GM21447 (cell line): ENCODE results near the gene DLEC1.
"Not testable (repeated sequence)": the region's sequence is repeated elsewhere in the genome, so short reads cannot be mapped to it uniquely, and the experiment has no call there.

ENCODE experiments used
- ATAC-seq: cut with Tn5 transposase; IDR thresholded peaks from one replicate; pipeline ENCODE4 v1.9.1; 2021; ENCODE audit not compliant: unreplicated experiment

DLEC1 gene

GRCh38 chr3:38152609-38153008 is 113.6 kb downstream of the DLEC1 start:
- ATAC-seq = no peak

GRCh38 chr3:38153221-38153620 is 114.2 kb downstream of the DLEC1 start:
- no peak for ATAC-seq

GRCh38 chr3:38154033-38154494 is 115.1 kb downstream of the DLEC1 start:
- ATAC-seq = no peak

- ATAC-seq = no peak
Observed at GRCh38 chr3:38154625-38155255, 115.7 kb downstream of the DLEC1 start.

GRCh38 chr3:38155825-38156224 is 116.8 kb downstream of the DLEC1 start:
- no peak for ATAC-seq

GRCh38 chr3:38157117-38157516 is 118.1 kb downstream of the DLEC1 start:
- no peak for ATAC-seq

GRCh38 chr3:38157595-38157994 is 118.6 kb downstream of the DLEC1 start:
- no peak for ATAC-seq

- ATAC-seq = no peak
Observed at GRCh38 chr3:38158472-38158871, 119.5 kb downstream of the DLEC1 start.

- not testable (repeated sequence) for ATAC-seq
Observed at GRCh38 chr3:38160704-38161103, 121.7 kb downstream of the DLEC1 start.

GRCh38 chr3:38163117-38163840 is 124.3 kb downstream of the DLEC1 start:
- ATAC-seq = no peak

- ATAC-seq = no peak
Observed at GRCh38 chr3:38163841-38164642, 125.0 kb downstream of the DLEC1 start.

- no peak for ATAC-seq
Observed at GRCh38 chr3:38164643-38164951, 125.6 kb downstream of the DLEC1 start.

- peak; percentile 92 for ATAC-seq
Observed at GRCh38 chr3:38164952-38165721, 126.1 kb downstream of the DLEC1 start, which contains the start of gene OXSR1. OXSR1 (plus strand) TSS chr3:38165537; CDS start chr3:38165877, 340 bp downstream.

GRCh38 chr3:38165722-38166387 is 126.8 kb downstream of the DLEC1 start:
- peak; percentile 2 for ATAC-seq

- no peak for ATAC-seq
Observed at GRCh38 chr3:38167591-38167990, 128.6 kb downstream of the DLEC1 start.

- no peak for ATAC-seq
Observed at GRCh38 chr3:38168151-38169026, 129.4 kb downstream of the DLEC1 start.

GRCh38 chr3:38169027-38169317 is 130.0 kb downstream of the DLEC1 start:
- ATAC-seq = no peak

- no peak for ATAC-seq
Observed at GRCh38 chr3:38170722-38171121, 131.7 kb downstream of the DLEC1 start.

GRCh38 chr3:38171622-38172021 is 132.6 kb downstream of the DLEC1 start:
- no peak for ATAC-seq
